ENCODE data around the gene DPCD.

DPCD gene

GRCh38 chr10:101572785-101573184, 15.3 kb upstream of the DPCD start:
- TF ChIP-seq SUZ12 (IDR thresholded peaks at IDR 0.05; ENCODE audit: extremely low read depth, insufficient read depth, insufficient read length), result no peak
- no peak for TF ChIP-seq ZNF274 (IDR thresholded peaks at IDR 0.05; ENCODE audit: low read depth, low read length)
- TF ChIP-seq YY1 (IDR thresholded peaks at IDR 0.05; ENCODE audit: insufficient read depth, insufficient read length), result no peak
- H3K4me1 ChIP-seq (ENCODE audit: insufficient read depth, insufficient read length), result no peaks in the 10 kb centered on the region
- H3K36me3 ChIP-seq (ENCODE audit: insufficient read depth, insufficient read length, low read length), result peaks cover 13% of the 10 kb centered on the region
- H3K4me3 ChIP-seq (ENCODE audit: insufficient read length, low read depth), result no peak overlapping the region
- peaks cover 37% of the 10 kb centered on the region for H3K27me3 ChIP-seq (ENCODE audit: insufficient read depth, insufficient read length)
- no peak overlapping the region for H3K9ac ChIP-seq (ENCODE audit: insufficient read length, low read depth)
- no peak for DNase-seq (ENCODE audit: low read depth, low spot score)
- no peaks in the 10 kb centered on the region for H3K9me3 ChIP-seq (ENCODE audit: insufficient read depth, low read length)

- Histone ChIP-seq H3K9me3 (ENCODE audit: insufficient read depth, low read length) (no peaks in the 10 kb centered on the region), H3K36me3 (ENCODE audit: insufficient read depth, insufficient read length, low read length) (peaks cover 26% of the 10 kb centered on the region), H3K9ac (ENCODE audit: insufficient read length, low read depth) (no peak overlapping the region), H3K27me3 (ENCODE audit: insufficient read depth, insufficient read length) (peaks cover 29% of the 10 kb centered on the region), H3K4me3 (ENCODE audit: insufficient read length, low read depth) (no peak overlapping the region), H3K4me1 (ENCODE audit: insufficient read depth, insufficient read length) (no peaks in the 10 kb centered on the region)
- TF ChIP-seq SUZ12 (IDR thresholded peaks at IDR 0.05; ENCODE audit: extremely low read depth, insufficient read depth, insufficient read length) (no peak), ZNF274 (IDR thresholded peaks at IDR 0.05; ENCODE audit: low read depth, low read length) (no peak), YY1 (IDR thresholded peaks at IDR 0.05; ENCODE audit: insufficient read depth, insufficient read length) (no peak)
- no peak for DNase-seq (ENCODE audit: low read depth, low spot score)
Measured at GRCh38 chr10:101573885-101574753, 14.0 kb upstream of the DPCD start.

- Histone ChIP-seq H3K9me3 (ENCODE audit: insufficient read depth, low read length) (no peaks in the 10 kb centered on the region), H3K36me3 (ENCODE audit: insufficient read depth, insufficient read length, low read length) (peaks cover 35% of the 10 kb centered on the region), H3K4me3 (ENCODE audit: insufficient read length, low read depth) (no peak overlapping the region), H3K9ac (ENCODE audit: insufficient read length, low read depth) (no peak overlapping the region), H3K4me1 (ENCODE audit: insufficient read depth, insufficient read length) (no peaks in the 10 kb centered on the region), H3K27me3 (ENCODE audit: insufficient read depth, insufficient read length) (peaks cover 26% of the 10 kb centered on the region)
- TF ChIP-seq YY1 (IDR thresholded peaks at IDR 0.05; ENCODE audit: insufficient read depth, insufficient read length), result no peak
- no peak for TF ChIP-seq ZNF274 (IDR thresholded peaks at IDR 0.05; ENCODE audit: low read depth, low read length)
- no peak for TF ChIP-seq SUZ12 (IDR thresholded peaks at IDR 0.05; ENCODE audit: extremely low read depth, insufficient read depth, insufficient read length)
- DNase-seq (ENCODE audit: low read depth, low spot score), result no peak
Measured at GRCh38 chr10:101575091-101575490, 13.0 kb upstream of the DPCD start.

- TF ChIP-seq SUZ12 (IDR thresholded peaks at IDR 0.05; ENCODE audit: extremely low read depth, insufficient read depth, insufficient read length) (no peak), ZNF274 (IDR thresholded peaks at IDR 0.05; ENCODE audit: low read depth, low read length) (no peak)
- Histone ChIP-seq H3K36me3 (ENCODE audit: insufficient read depth, insufficient read length, low read length) (peaks cover 41% of the 10 kb centered on the region), H3K4me1 (ENCODE audit: insufficient read depth, insufficient read length) (no peaks in the 10 kb centered on the region), H3K9ac (ENCODE audit: insufficient read length, low read depth) (no peak overlapping the region), H3K27me3 (ENCODE audit: insufficient read depth, insufficient read length) (peaks cover 23% of the 10 kb centered on the region), H3K9me3 (ENCODE audit: insufficient read depth, low read length) (no peaks in the 10 kb centered on the region), H3K4me3 (ENCODE audit: insufficient read length, low read depth) (no peak overlapping the region)
- DNase-seq (ENCODE audit: low read depth, low spot score), result no peak
Measured at GRCh38 chr10:101575580-101576210, 12.4 kb upstream of the DPCD start.

- Histone ChIP-seq H3K36me3 (ENCODE audit: insufficient read depth, insufficient read length, low read length) (peaks cover 44% of the 10 kb centered on the region), H3K9me3 (ENCODE audit: insufficient read depth, low read length) (no peaks in the 10 kb centered on the region), H3K27me3 (ENCODE audit: insufficient read depth, insufficient read length) (peaks cover 16% of the 10 kb centered on the region), H3K9ac (ENCODE audit: insufficient read length, low read depth) (no peak overlapping the region), H3K4me3 (ENCODE audit: insufficient read length, low read depth) (no peak overlapping the region), H3K4me1 (ENCODE audit: insufficient read depth, insufficient read length) (peaks cover 1% of the 10 kb centered on the region)
- no peak for DNase-seq (ENCODE audit: low read depth, low spot score)
- TF ChIP-seq YY1 (IDR thresholded peaks at IDR 0.05; ENCODE audit: insufficient read depth, insufficient read length) (no peak), ZNF274 (IDR thresholded peaks at IDR 0.05; ENCODE audit: low read depth, low read length) (no peak), SUZ12 (IDR thresholded peaks at IDR 0.05; ENCODE audit: extremely low read depth, insufficient read depth, insufficient read length) (no peak)
Measured at GRCh38 chr10:101576211-101576863, 11.8 kb upstream of the DPCD start.

GRCh38 chr10:101577121-101577871, 10.8 kb upstream of the DPCD start:
- Histone ChIP-seq H3K27me3 (ENCODE audit: insufficient read depth, insufficient read length) (peaks cover 9% of the 10 kb centered on the region), H3K9me3 (ENCODE audit: insufficient read depth, low read length) (no peaks in the 10 kb centered on the region), H3K9ac (ENCODE audit: insufficient read length, low read depth) (no peak overlapping the region), H3K4me1 (ENCODE audit: insufficient read depth, insufficient read length) (peaks cover 2% of the 10 kb centered on the region), H3K4me3 (ENCODE audit: insufficient read length, low read depth) (no peak overlapping the region), H3K36me3 (ENCODE audit: insufficient read depth, insufficient read length, low read length) (peaks cover 49% of the 10 kb centered on the region)
- TF ChIP-seq SUZ12 (IDR thresholded peaks at IDR 0.05; ENCODE audit: extremely low read depth, insufficient read depth, insufficient read length) (no peak), YY1 (IDR thresholded peaks at IDR 0.05; ENCODE audit: insufficient read depth, insufficient read length) (no peak), ZNF274 (IDR thresholded peaks at IDR 0.05; ENCODE audit: low read depth, low read length) (no peak)
- DNase-seq (ENCODE audit: low read depth, low spot score), result no peak

Data from NT2/D1 (cell line).